A673 (cell line): Measurements from ENCODE around the gene GNAQ.

Experiments used
- CTCF ChIP-seq: fragments of 300-800, 200-600 bp; sonication (generic); conservative IDR thresholded peaks from 2 replicates; pipeline ENCODE4 v1.5.1; 2017; ENCODE audit warnings: low read depth, mild to moderate bottlenecking, antibody characterized with exemption, low read length, moderate library complexity, mixed read lengths
- EZH2 ChIP-seq: fragments of 200-600 bp; sonication (generic); IDR thresholded peaks from 2 replicates; pipeline ENCODE4 v1.6.1; 2017; ENCODE audit warnings: borderline replicate concordance, low read depth, mild to moderate bottlenecking, mixed read lengths, antibody characterized with exemption, low read length; ENCODE audit not compliant: poor library complexity, severe bottlenecking

GRCh38 chr9:78070521-78070920 is 38.9 kb upstream of the GNAQ start:
- TF ChIP-seq CTCF (no peak), EZH2 (no peak)
